A673 (cell line): ENCODE measurements around the gene FBXO15. TPM values are rescaled to one million over a fixed set of nuclear protein-coding genes. Genes with fewer than 3 reads are reported as not detected.

Source experiments
- BruUV-seq: library from RNA; stranded (reverse); fragments of 400-500 nt; replicated peaks from 2 replicates; lab custom pipeline; 2021; lab: Mats Ljungman, UMichigan
- CTCF ChIA-PET: fragments of 300-600 bp; sonication (Branson Sonifier 250); formaldehyde crosslinking; loops from one replicate; lab custom pipeline; 2022; ENCODE audit warnings: antibody characterized with exemption; lab: Charles Lee
- POLR2A ChIA-PET: fragments of 300-600 bp; sonication (Branson Sonifier 250); formaldehyde crosslinking; loops from one replicate; lab custom pipeline; 2022; ENCODE audit warnings: antibody characterized with exemption; ENCODE audit not compliant: low non-redundant PET; lab: Charles Lee
- DNase-seq: peaks from one replicate; pipeline ENCODE4 v3.0.0-alpha.2; 2015; ENCODE audit warnings: low spot score
- H3K27ac ChIP-seq: fragments of 200-600 bp; sonication (generic); 2 replicates; pipeline ENCODE4 v1.5.1; 2016; ENCODE audit warnings: mixed run types, low read depth, mild to moderate bottlenecking, mixed read lengths, antibody characterized with exemption, low read length; ENCODE audit not compliant: poor library complexity, severe bottlenecking
- H3K27me3 ChIP-seq: fragments of 200-600 bp; sonication (generic); replicated peaks from 2 replicates; pipeline ENCODE4 v1.6.1; 2017; ENCODE audit warnings: mixed run types, low read depth, mild to moderate bottlenecking, mixed read lengths, antibody characterized with exemption, low read length; ENCODE audit not compliant: insufficient read depth, poor library complexity
- H3K36me3 ChIP-seq: fragments of 200-600 bp; sonication (generic); 2 replicates; pipeline ENCODE4 v1.6.1; 2016; ENCODE audit warnings: mixed run types, mild to moderate bottlenecking, mixed read lengths, antibody characterized with exemption, low read length; ENCODE audit not compliant: insufficient read depth, poor library complexity, severe bottlenecking
- H3K4me1 ChIP-seq: fragments of 200-600 bp; sonication (generic); 2 replicates; pipeline ENCODE4 v1.6.1; 2017; ENCODE audit warnings: mixed run types, mild to moderate bottlenecking, mixed read lengths, antibody characterized with exemption, low read length; ENCODE audit not compliant: insufficient read depth, poor library complexity, severe bottlenecking
- H3K4me3 ChIP-seq: fragments of 200-600 bp; sonication (generic); 2 replicates; pipeline ENCODE4 v1.5.1; 2016; ENCODE audit warnings: low read depth, mixed run types, mild to moderate bottlenecking, mixed read lengths, low read length; ENCODE audit not compliant: poor library complexity, severe bottlenecking
- H3K9me3 ChIP-seq: fragments of 200-600 bp; sonication (generic); 2 replicates; pipeline ENCODE4 v1.6.1; 2016; ENCODE audit warnings: mixed run types, low read depth, mild to moderate bottlenecking, mixed read lengths, antibody characterized with exemption, low read length; ENCODE audit not compliant: poor library complexity, severe bottlenecking
- EZH2 ChIP-seq: fragments of 200-600 bp; sonication (generic); IDR thresholded peaks from 2 replicates; pipeline ENCODE4 v1.6.1; 2017; ENCODE audit warnings: borderline replicate concordance, low read depth, mild to moderate bottlenecking, mixed read lengths, antibody characterized with exemption, low read length; ENCODE audit not compliant: poor library complexity, severe bottlenecking
- intact Hi-C: fragments of 100-400 bp; cut with micrococcal nuclease; formaldehyde crosslinking; loops from one replicate; pipeline ENCODE4 v1.10.0; 2022; ENCODE audit not compliant: unreplicated experiment
- total RNA-seq: library from RNA; stranded (reverse); gene quantifications from 2 replicates; pipeline ENCODE4 v1.2.3, GENCODE V29; 2021
- TF ChIP-seq, protein P1 (sequence below): fragments of 300-800, 200-600 bp; sonication (generic); conservative IDR thresholded peaks from 2 replicates; pipeline ENCODE4 v1.5.1; 2017; ENCODE audit warnings: low read depth, mild to moderate bottlenecking, antibody characterized with exemption, low read length, moderate library complexity, mixed read lengths

Gene FBXO15
- total RNA-seq, 1 experiment from 2014 or later, result 2.4 TPM

DNA sequence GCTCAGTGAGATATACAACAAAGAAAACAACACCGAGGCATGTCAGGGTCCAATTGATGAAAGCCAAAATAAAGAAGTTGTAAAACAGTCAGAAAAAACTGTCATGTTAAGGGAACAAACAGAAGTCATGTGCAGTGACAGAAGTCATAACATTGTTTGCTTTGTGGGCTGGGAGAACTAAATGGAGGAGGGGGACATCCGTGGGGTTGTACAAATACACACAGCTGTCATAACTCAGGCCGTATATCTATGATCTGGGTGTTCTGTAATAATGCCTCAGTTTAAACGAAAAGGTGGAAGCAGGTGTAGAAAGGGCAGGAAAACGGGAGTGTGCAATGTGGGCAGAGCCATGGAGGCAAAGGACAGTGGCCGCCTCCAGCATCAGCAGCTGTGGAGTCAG is 28.0 kb upstream of the FBXO15 start:
- CTCF ChIA-PET, result no interaction called here
- TF ChIP-seq, protein P1, sequence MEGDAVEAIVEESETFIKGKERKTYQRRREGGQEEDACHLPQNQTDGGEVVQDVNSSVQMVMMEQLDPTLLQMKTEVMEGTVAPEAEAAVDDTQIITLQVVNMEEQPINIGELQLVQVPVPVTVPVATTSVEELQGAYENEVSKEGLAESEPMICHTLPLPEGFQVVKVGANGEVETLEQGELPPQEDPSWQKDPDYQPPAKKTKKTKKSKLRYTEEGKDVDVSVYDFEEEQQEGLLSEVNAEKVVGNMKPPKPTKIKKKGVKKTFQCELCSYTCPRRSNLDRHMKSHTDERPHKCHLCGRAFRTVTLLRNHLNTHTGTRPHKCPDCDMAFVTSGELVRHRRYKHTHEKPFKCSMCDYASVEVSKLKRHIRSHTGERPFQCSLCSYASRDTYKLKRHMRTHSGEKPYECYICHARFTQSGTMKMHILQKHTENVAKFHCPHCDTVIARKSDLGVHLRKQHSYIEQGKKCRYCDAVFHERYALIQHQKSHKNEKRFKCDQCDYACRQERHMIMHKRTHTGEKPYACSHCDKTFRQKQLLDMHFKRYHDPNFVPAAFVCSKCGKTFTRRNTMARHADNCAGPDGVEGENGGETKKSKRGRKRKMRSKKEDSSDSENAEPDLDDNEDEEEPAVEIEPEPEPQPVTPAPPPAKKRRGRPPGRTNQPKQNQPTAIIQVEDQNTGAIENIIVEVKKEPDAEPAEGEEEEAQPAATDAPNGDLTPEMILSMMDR, result no peak
- no peak for TF ChIP-seq EZH2
- peaks cover 3% of the 10 kb centered on the region for H3K27me3 ChIP-seq

DNA sequence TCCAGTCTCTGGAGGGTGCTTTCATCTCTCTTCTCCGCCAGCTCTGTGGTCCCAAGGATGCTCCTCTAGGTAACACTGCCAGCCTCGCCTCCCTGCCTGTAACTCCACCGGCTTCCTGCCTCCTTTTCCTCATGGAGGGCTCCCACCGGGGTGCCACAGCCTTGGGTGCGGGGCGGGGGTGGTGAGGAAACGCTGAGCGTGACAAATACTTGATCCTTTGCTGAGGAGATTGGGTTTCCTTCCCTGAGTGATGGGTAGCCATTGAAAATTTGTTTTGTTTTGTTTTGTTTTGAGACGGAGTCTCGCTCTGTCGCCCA is 25.8 kb upstream of the FBXO15 start:
- no TSS peak for BruUV-seq
- Histone ChIP-seq H3K36me3 (no peaks in the 10 kb centered on the region), H3K27me3 (peaks cover 13% of the 10 kb centered on the region), H3K27ac (no peak overlapping the region), H3K4me3 (no peak overlapping the region), H3K9me3 (no peaks in the 10 kb centered on the region), H3K4me1 (no peaks in the 10 kb centered on the region)
- no peak for DNase-seq
- ChIA-PET CTCF (no interaction called here), POLR2A (no interaction called here)
- TF ChIP-seq EZH2, result no peak
- TF ChIP-seq, protein P1, result no peak
- intact Hi-C loops, result no loop called here

More for the DNA sequence above, 28.0 kb upstream of the FBXO15 start:
- intact Hi-C loops, result no loop called here
- H3K27ac ChIP-seq, result no peak overlapping the region
- no peaks in the 10 kb centered on the region for H3K9me3 ChIP-seq
- POLR2A ChIA-PET, result no interaction called here
- H3K4me3 ChIP-seq, result no peak overlapping the region
- H3K36me3 ChIP-seq, result no peaks in the 10 kb centered on the region
- BruUV-seq, result no TSS peak
- DNase-seq, result no peak
- no peaks in the 10 kb centered on the region for H3K4me1 ChIP-seq

DNA sequence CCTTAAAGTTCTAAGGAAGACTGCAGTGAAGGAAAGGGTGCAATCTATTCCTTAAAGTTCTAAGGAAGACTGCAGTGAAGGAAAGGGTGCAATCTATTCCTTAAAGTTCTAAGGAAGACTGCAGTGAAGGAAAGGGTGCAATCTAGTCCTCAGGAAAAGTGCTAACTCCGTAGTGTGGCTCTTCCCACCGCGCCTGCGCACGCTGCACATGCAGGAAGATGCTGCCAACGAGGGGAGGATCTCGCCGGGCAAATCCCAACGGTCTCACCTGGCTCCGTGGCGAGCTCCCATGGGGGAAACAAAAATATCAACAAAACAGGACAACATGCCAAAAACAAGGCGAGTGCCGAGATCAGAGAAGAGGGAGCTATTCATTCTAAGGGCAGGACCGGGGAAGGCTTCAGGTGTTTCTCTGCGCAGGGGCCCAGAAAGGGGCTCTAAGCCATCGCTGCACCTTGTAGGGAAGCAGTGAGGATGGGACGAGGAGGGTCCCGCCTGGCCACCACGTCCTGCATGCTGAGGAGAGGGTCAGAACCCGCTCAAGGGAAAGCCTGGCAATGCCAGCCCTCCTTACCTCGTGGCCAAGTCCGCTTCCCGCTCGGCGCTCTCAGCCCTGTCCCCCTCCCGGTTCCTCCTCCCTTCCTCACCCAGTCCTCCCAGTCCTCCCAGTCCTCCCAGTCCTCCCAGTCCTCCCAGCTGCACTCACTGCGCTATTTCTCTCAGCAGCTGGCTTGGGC is 25.2 kb upstream of the FBXO15 start:
- Histone ChIP-seq H3K27me3 (peaks cover 13% of the 10 kb centered on the region), H3K4me1 (no peaks in the 10 kb centered on the region), H3K9me3 (no peaks in the 10 kb centered on the region), H3K27ac (no peak overlapping the region), H3K36me3 (no peaks in the 10 kb centered on the region), H3K4me3 (peak overlapping the region; percentile 10)
- no peak for DNase-seq
- TF ChIP-seq EZH2, result no peak
- TF ChIP-seq, protein P1, result no peak
- ChIA-PET CTCF (no interaction called here), POLR2A (no interaction called here)
- intact Hi-C loops, result no loop called here
- no TSS peak for BruUV-seq
